Measurements from ENCODE around the gene MUC6. TPM values are rescaled to one million over a fixed set of nuclear protein-coding genes. Genes with fewer than 3 reads are reported as not detected.

Gene MUC6
- total and polyA plus RNA-seq, 9 of the 15 experiments (the other 6 are each of a cell fraction or from before 2014, with no cell fraction given), result not detected

DNA sequence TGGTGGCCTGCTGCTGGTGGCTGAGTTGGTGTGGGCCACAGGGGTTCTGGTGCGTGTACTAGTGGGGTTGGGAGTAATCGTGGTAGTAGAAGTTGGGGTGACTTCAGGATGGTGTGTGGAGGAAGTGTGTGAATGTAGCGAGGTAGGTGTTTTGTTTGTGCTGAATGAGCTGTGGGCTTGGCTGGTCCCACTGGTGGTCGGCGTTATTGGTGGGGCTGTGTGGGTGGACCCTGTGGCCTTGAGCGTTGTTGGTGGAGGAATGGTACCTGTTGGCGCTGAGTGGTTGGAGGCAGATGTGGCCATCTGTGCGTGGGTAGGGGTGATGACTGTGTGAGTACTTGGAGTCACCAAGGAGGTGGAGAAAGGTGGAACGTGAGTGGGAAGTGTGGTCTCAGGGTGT, 18.4 kb downstream of the MUC6 start:
- no peak overlapping the region for H3K27ac ChIP-seq (ENCODE audit: extremely low read depth, low read depth, low read length)
- peaks cover 0 to 22% of the 10 kb centered on the region in 2 experiments; a peak in 1 of 5 replicates for H3K4me1 ChIP-seq (replicated peaks in 1 of 2; ENCODE audit: control insufficient read depth in 2 of 2, insufficient read depth in 2 of 2, low read length in 2 of 2)
- no peak overlapping the region for H3K9ac ChIP-seq (ENCODE audit: insufficient read depth in 1 of 2, low read depth in 2 of 2, low read length in 2 of 2)
- intact Hi-C loops (cut with micrococcal nuclease) (no loop called here), in situ Hi-C loops (cut with MboI) (no loop called here)
- H3K9me1 ChIP-seq (ENCODE audit: control insufficient read depth, insufficient read depth, low read length), result peaks cover 7% of the 10 kb centered on the region
- peaks cover 2 to 53% of the 10 kb centered on the region in 2 experiments; a peak in 4 of 5 replicates for H3K27me3 ChIP-seq (ENCODE audit: control insufficient read depth in 2 of 2, insufficient read depth in 2 of 2, low read length in 2 of 2)
- no peak for FAIRE-seq
- no peaks in the 10 kb centered on the region; the same call in 1 of the 2 replicates for H4K20me1 ChIP-seq (replicated peaks; ENCODE audit: control insufficient read depth, insufficient read depth, low read length)
- ChIA-PET CTCF (ENCODE audit: low intra/inter-chr PET ratio) (no interaction called here), POLR2A (no interaction called here)
- H3K36me3 ChIP-seq (ENCODE audit: control insufficient read depth, insufficient read depth, low read length), result no peaks in the 10 kb centered on the region
- no peak overlapping the region for H2AFZ ChIP-seq (ENCODE audit: low read depth, low read length)
- 8% methylated on average over 9 of the region's 9 CpGs for whole genome bisulfite sequencing (ENCODE audit: insufficient coverage, low coverage, missing lambda C conversion rate)
- no peaks in the 10 kb centered on the region for H3K79me2 ChIP-seq (ENCODE audit: control insufficient read depth, insufficient read depth, low read length)
- no peak overlapping the region for H3K4me3 ChIP-seq
- no peak for DNase-seq (ENCODE audit: extremely low read depth in 1 of 4, low spot score in 3 of 4)
- no peaks in the 10 kb centered on the region for H3K9me3 ChIP-seq (replicated peaks; ENCODE audit: control insufficient read depth, insufficient read depth, low read depth, low read length)
- H3K4me2 ChIP-seq (ENCODE audit: insufficient read depth, low read length), result no peak overlapping the region
- ATAC-seq, result no peak
- TF ChIP-seq ZNF511 (CRISPR knock-in tag; IDR thresholded peaks at IDR 0.05) (no peak), KAT8 (IDR thresholded peaks at IDR 0.05; ENCODE audit: low read depth) (no peak), ZNF263 (CRISPR knock-in tag; IDR thresholded peaks at IDR 0.05; ENCODE audit: borderline replicate concordance) (no peak), LCOR (CRISPR knock-in tag; IDR thresholded peaks at IDR 0.05) (no peak), MTF1 (CRISPR knock-in tag; IDR thresholded peaks at IDR 0.05; ENCODE audit: borderline replicate concordance) (no peak), ZNF316 (IDR thresholded peaks at IDR 0.05) (no peak), CUX1 (CRISPR knock-in tag; IDR thresholded peaks at IDR 0.05) (no peak), KHSRP (IDR thresholded peaks at IDR 0.05) (no peak), THRAP3 (IDR thresholded peaks at IDR 0.05; ENCODE audit: borderline replicate concordance) (no peak), FOS (IDR thresholded peaks at IDR 0.05; ENCODE audit: extremely low read depth, insufficient read length) (no peak), BMI1 (IDR thresholded peaks at IDR 0.05; ENCODE audit: low read length) (no peak), NFXL1 (CRISPR knock-in tag; IDR thresholded peaks at IDR 0.05) (no peak), ARHGAP35 (IDR thresholded peaks at IDR 0.05; ENCODE audit: partially characterized antibody) (no peak), NR2C1 (IDR thresholded peaks at IDR 0.05) (no peak), NR2C1 (tag; IDR thresholded peaks at IDR 0.05) (no peak)
- TF ChIP-seq, protein P1, sequence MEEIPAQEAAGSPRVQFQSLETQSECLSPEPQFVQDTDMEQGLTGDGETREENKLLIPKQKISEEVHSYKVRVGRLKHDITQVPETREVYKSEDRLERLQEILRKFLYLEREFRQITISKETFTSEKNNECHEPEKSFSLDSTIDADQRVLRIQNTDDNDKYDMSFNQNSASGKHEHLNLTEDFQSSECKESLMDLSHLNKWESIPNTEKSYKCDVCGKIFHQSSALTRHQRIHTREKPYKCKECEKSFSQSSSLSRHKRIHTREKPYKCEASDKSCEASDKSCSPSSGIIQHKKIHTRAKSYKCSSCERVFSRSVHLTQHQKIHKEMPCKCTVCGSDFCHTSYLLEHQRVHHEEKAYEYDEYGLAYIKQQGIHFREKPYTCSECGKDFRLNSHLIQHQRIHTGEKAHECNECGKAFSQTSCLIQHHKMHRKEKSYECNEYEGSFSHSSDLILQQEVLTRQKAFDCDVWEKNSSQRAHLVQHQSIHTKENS (CRISPR knock-in tag; IDR thresholded peaks at IDR 0.05), result no peak
- TF ChIP-seq, protein P2, sequence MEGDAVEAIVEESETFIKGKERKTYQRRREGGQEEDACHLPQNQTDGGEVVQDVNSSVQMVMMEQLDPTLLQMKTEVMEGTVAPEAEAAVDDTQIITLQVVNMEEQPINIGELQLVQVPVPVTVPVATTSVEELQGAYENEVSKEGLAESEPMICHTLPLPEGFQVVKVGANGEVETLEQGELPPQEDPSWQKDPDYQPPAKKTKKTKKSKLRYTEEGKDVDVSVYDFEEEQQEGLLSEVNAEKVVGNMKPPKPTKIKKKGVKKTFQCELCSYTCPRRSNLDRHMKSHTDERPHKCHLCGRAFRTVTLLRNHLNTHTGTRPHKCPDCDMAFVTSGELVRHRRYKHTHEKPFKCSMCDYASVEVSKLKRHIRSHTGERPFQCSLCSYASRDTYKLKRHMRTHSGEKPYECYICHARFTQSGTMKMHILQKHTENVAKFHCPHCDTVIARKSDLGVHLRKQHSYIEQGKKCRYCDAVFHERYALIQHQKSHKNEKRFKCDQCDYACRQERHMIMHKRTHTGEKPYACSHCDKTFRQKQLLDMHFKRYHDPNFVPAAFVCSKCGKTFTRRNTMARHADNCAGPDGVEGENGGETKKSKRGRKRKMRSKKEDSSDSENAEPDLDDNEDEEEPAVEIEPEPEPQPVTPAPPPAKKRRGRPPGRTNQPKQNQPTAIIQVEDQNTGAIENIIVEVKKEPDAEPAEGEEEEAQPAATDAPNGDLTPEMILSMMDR (IDR thresholded peaks at IDR 0.05 in 2 of 3, conservative IDR thresholded peaks at IDR 0.05 in 1 of 3; ENCODE audit: insufficient read depth in 2 of 3, low read depth in 1 of 3, low read length in 3 of 3), result no peak
- BruUV-seq (replicated peaks), result no TSS peak

All from K562 (cell line).